ENCODE data around the gene HAUS3. TPM values are rescaled to one million over a fixed set of nuclear protein-coding genes. Genes with fewer than 3 reads are reported as not detected.

Gene HAUS3
- total RNA-seq, 4 donors from 2014 or later = 9.9 to 14.1 (median 11.3) TPM

GRCh38 chr4:2245787-2246275 is 3.9 kb upstream of the HAUS3 start:
- DNase-seq (ENCODE audit: extremely low spot score) = no peak
- peaks cover 25 to 45% (median 42%) of the 10 kb centered on the region in 4 donors for H3K36me3 ChIP-seq
- intact Hi-C loops (cut with DNase I) = no loop called here
- peak overlapping the region in 3 of 4 donors; percentile 23 to 49 (median 29) for H3K27ac ChIP-seq (replicated peaks in 1 of 4)
- 89% methylated on average over 7 of the region's 7 CpGs for WGBS
- TF ChIP-seq POLR2AphosphoS5 (IDR thresholded peaks at IDR 0.05) (no peak), CTCF (IDR thresholded peaks at IDR 0.05) (no peak), EP300 (IDR thresholded peaks at IDR 0.05) (no peak), POLR2A (IDR thresholded peaks at IDR 0.05; ENCODE audit: low read depth) (no peak)
- no peaks in the 10 kb centered on the region for H3K9me3 ChIP-seq
- H3K27me3 ChIP-seq = no peaks in the 10 kb centered on the region
- H3K4me1 ChIP-seq = peaks cover 23 to 49% (median 42%) of the 10 kb centered on the region in 4 donors
- H3K4me3 ChIP-seq = no peak overlapping the region

- 54% methylated on average over 7 of the region's 7 CpGs for WGBS
- H3K4me1 ChIP-seq = peaks cover 29 to 55% (median 48%) of the 10 kb centered on the region in 4 donors
Measured at GRCh38 chr4:2245057-2245786, 3.3 kb upstream of the HAUS3 start.

GRCh38 chr4:2243681-2244380 is 1.9 kb upstream of the HAUS3 start:
- no peaks in the 10 kb centered on the region for H3K27me3 ChIP-seq
- H3K27ac ChIP-seq (replicated peaks in 1 of 4) = peak overlapping the region; percentile 29 to 49 (median 40)
- no peak overlapping the region for H3K4me3 ChIP-seq
- DNase-seq (ENCODE audit: extremely low spot score) = no peak
- no peaks in the 10 kb centered on the region for H3K9me3 ChIP-seq
- TF ChIP-seq CTCF (IDR thresholded peaks at IDR 0.05) = peak in 1 of 3 experiments; percentile 29
- TF ChIP-seq POLR2AphosphoS5 (IDR thresholded peaks at IDR 0.05) = no peak
- intact Hi-C loops (cut with DNase I) = loop anchor here (2.0 to 5.0 kb wide), 3 partner anchors 17 to 218 kb away; partner anchors contain the start of genes CFAP99 and ZFYVE28
- H3K4me1 ChIP-seq = peaks cover 43 to 69% (median 62%) of the 10 kb centered on the region in 4 donors
- H3K36me3 ChIP-seq = peaks cover 5 to 25% (median 22%) of the 10 kb centered on the region in 4 donors
- WGBS = 25% methylated on average over 5 of the region's 5 CpGs

More at GRCh38 chr4:2245057-2245786, 3.3 kb upstream of the HAUS3 start:
- Histone ChIP-seq H3K36me3 (peaks cover 19 to 38% (median 36%) of the 10 kb centered on the region in 4 donors), H3K9me3 (no peaks in the 10 kb centered on the region), H3K4me3 (no peak overlapping the region), H3K27me3 (no peaks in the 10 kb centered on the region), H3K27ac (replicated peaks in 1 of 4) (peak overlapping the region in 3 of 4 donors; percentile 29 to 49 (median 35))
- TF ChIP-seq EP300 (IDR thresholded peaks at IDR 0.05) (no peak), CTCF (IDR thresholded peaks at IDR 0.05) (no peak), POLR2AphosphoS5 (IDR thresholded peaks at IDR 0.05) (no peak), POLR2A (IDR thresholded peaks at IDR 0.05; ENCODE audit: low read depth) (no peak)
- intact Hi-C loops (cut with DNase I) = no loop called here
- DNase-seq (ENCODE audit: extremely low spot score) = no peak

- H3K27ac ChIP-seq (replicated peaks in 1 of 4) = peak overlapping the region in 3 of 4 donors; percentile 77 to 89 (median 80)
- DNase-seq (ENCODE audit: extremely low spot score) = no peak
- no peaks in the 10 kb centered on the region for H3K27me3 ChIP-seq
- WGBS = 8% methylated on average over 7 of the region's 7 CpGs
- H3K4me1 ChIP-seq = peaks cover 51 to 87% (median 81%) of the 10 kb centered on the region in 4 donors
- H3K9me3 ChIP-seq = no peaks in the 10 kb centered on the region
- intact Hi-C loops (cut with DNase I) = loop anchor here (5.0 kb wide), 2 partner anchors 176 to 221 kb away; partner anchors contain the start of genes CFAP99 and ZFYVE28
- peaks cover 0 to 20% (median 7%) of the 10 kb centered on the region in 4 donors for H3K36me3 ChIP-seq
- TF ChIP-seq POLR2AphosphoS5 (IDR thresholded peaks at IDR 0.05) = no peak
- TF ChIP-seq EP300 (IDR thresholded peaks at IDR 0.05) = no peak
- TF ChIP-seq CTCF (IDR thresholded peaks at IDR 0.05) = no peak
- TF ChIP-seq POLR2A (IDR thresholded peaks at IDR 0.05; ENCODE audit: low read depth) = no peak
- H3K4me3 ChIP-seq = peak overlapping the region; percentile 75 to 94 (median 84)
Measured at GRCh38 chr4:2241003-2241402, 918 bp downstream of the HAUS3 start.
